HG03457 (cell line): ENCODE results near the gene MACIR.

ENCODE experiments used
- ATAC-seq: cut with Tn5 transposase; IDR thresholded peaks from one replicate; pipeline ENCODE4 v1.9.1; 2021; ENCODE audit warnings: moderate number of reproducible peaks; ENCODE audit not compliant: unreplicated experiment

MACIR gene

DNA sequence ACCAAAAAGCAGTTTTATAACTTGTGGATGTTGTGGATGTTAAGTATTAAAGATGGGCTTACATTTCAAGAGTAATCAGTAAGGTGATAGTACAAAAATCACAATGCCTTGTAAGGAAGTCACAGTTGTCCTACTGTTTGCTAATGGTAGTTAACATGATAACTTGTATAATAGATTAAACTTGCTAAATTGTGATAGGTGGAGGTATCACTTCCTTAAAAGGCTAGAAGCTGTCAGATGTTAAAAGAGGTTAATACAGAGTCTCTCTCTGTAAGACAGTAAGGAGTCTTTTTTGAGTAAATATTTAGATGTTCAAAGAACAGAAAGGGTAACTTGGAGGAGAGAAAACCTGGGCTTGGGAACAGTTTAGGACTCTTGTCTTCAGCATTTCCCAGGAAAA, 14.2 kb upstream of the MACIR start:
- ATAC-seq, result no peak

DNA sequence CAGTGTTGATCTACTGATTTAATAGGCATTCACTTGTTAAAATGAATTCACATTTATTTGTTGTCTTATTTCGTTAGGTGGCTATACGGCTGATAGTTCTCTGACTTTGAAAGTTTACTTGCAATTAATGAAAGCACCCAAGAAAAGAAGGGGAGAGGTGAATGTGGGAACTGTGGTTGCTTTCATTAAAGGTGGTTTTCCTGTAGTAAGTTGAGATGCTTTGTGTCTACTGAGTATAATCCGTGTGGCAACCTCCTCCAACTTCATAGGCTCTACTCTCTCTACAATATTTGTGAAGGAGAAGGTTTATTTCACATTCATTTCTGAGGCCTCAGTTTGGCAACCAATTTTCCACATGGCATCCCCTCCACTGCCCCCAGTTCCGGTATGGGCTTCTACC, 12.8 kb upstream of the MACIR start:
- ATAC-seq, result no peak

- ATAC-seq, result no peak
These were observed 11.4 kb upstream of the MACIR start for GRCh38 chr5:103247118-103247517.

DNA sequence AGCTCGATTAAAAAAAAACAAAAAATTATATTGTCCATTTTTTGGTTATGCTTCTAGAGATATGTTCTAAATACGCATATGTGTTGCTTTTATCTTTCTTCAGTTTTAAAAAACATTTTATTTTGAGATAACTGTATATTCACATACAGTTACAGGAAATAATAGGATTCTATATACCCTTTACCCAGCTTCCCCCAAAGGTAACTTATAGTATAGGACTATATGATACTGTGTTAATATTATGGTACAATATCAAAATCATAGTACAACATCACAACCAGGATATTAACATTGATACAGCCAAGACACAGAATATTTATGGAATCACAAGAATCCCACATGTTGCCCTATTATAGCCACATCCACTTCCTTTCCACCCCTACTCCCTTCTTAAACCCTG, 9.5 kb upstream of the MACIR start:
- ATAC-seq, result no peak

GRCh38 chr5:103254921-103255320, 3.6 kb upstream of the MACIR start:
- no peak for ATAC-seq

GRCh38 chr5:103255691-103256090, 2.9 kb upstream of the MACIR start:
- ATAC-seq, result no peak

DNA sequence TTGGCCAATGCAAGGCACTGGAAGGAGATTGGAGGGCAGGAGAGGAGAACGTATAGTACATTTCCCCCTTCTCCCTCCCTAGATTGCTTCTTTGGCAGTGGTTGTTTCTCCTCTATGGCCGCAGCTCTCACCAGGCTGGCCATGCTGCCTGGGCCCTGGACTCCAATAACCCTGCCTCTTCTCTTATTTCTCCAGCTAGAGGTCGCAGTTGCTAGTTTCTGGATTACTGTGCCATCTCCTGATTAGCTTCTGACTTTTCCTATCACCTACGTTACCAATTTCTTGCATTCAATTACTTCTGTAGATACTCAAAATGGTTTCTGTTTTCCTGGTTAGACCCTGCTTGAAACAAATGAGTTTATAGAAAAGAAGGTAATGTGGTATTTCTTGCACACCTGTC, 2.4 kb upstream of the MACIR start:
- ATAC-seq, result no peak

- peak; percentile 26 for ATAC-seq
These were observed 568 bp downstream of the MACIR start for GRCh38 chr5:103258957-103259704.

- ATAC-seq, result no peak
These were observed 1.3 kb downstream of the MACIR start for GRCh38 chr5:103259705-103260355.

GRCh38 chr5:103260951-103261350, 2.4 kb downstream of the MACIR start:
- peak; percentile 41 for ATAC-seq

- ATAC-seq, result no peak
These were observed 3.9 kb downstream of the MACIR start for GRCh38 chr5:103262422-103262871.

DNA sequence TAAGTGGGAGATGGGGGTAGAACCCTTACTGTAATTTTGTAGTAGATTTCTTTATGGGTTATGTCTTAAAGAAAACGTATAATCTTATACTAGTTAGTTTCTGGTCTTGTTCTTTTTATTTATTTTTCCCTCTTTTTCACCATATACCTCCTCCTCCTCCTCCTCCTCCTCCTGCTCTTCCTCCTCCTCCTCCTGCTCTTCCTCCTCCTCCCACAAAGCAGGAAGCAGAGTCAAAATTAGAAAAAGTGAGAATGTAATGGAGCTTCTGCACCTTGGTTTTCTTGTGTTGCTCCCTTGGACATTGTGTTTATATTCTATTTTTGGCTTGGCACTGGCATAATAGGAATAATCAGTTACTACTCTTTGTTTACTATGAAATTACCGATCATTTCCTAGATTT, 4.5 kb downstream of the MACIR start:
- ATAC-seq, result no peak

DNA sequence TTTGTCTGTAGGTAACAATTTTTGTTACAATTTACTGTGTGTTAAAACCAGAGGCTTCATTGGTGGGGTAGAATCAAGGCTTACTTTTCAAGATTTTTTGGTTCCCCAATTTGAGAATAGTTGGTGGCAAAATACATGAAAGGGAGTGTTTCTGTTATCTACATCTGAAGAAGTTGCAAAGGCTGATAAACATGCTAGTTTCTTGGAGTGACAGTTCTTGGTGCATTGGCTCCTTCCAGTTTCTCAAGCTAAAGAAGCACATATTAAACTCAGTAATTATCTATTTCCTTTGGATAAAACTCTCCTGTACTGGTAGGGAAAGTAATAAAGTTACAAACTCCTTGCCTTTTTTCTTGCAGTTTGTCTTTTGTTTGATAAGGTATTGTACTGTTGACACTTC, 5.9 kb downstream of the MACIR start:
- no peak for ATAC-seq

DNA sequence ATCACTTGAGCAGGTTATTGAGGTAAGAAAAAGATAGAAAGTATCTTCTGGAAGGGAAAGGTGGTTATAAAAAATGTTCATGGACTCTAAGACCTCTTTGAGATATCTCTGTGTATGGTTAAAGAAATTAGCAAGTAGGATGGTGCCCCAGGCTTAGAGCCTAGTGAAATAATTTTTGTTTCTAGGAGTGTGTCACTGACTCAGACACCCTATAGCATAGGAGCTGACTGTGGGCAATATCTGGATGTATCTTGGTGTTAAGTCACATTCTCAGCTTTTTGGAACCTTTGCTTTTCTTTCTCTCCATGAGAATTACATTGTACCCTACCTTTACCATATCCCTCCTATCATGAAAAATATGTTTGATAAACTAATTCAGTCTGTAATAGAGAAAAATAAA, 12.0 kb downstream of the MACIR start:
- no peak for ATAC-seq

- no peak for ATAC-seq
These were observed 13.2 kb downstream of the MACIR start for GRCh38 chr5:103271570-103272289.

DNA sequence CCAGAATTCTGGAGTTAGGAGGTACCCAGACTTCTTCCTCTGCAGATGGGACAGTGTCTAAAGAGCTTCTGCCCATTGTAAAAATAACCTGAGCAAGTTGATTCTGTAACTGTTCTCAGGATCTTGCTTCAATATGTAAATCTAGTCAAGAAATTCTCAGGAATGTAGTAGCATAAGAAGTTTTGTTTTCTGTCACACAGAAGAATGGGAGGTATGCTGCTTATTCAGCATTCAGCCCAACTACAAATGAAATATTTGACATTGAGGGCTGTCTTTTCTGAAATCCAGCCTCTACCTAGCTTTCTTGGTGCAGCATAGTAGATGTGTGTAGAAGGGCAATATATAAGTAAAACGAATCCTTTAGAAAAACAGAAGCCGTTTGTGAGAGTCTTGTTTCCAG, 13.8 kb downstream of the MACIR start:
- ATAC-seq, result no peak

- no peak for ATAC-seq
These were observed 15.4 kb downstream of the MACIR start for GRCh38 chr5:103273952-103274351.

- no peak for ATAC-seq
These were observed 17.3 kb downstream of the MACIR start for GRCh38 chr5:103275851-103276250.

- ATAC-seq, result no peak
These were observed 22.4 kb downstream of the MACIR start for GRCh38 chr5:103280967-103281366.

DNA sequence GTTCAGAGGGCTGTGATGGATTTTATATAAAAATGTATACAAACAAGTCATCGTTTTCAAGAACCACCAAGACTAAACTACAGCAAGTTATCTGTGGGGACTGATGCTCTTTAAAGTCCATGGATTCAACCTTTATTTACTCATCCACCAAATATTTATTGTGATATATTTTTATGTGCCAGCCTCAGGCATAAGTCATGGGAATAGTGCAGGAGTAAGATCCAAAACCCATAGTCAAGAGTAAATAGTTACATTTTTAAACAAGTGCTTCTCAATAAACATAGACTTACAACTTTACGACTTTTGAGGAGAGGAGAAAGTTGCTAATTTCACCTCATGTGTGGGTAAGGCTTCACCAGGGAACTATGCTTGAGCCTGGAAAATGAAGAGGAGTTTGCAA, 24.6 kb downstream of the MACIR start:
- no peak for ATAC-seq

GRCh38 chr5:103283869-103284268, 25.3 kb downstream of the MACIR start:
- no peak for ATAC-seq

DNA sequence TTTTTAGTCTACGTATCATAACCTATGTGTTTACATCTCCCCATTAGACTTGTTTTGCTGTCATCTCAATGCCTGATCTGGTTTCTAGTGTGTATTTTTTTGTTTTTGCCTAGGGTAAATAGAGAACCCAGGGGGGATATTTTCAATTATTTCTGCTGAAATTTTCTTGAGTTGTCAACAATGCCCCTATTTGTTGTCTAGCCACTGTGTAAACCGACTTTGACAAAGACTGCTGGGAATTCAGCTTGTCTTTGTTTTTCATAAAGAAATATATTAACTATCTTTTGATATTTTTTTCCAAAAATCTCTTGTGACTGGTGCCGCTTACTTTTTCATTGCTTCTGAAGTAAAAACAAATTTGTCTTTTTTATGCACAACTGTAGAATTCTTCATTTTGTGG, 28.1 kb downstream of the MACIR start:
- no peak for ATAC-seq
